Stimulated activated CD4-positive, alpha-beta T cell treated with anti-CD3 and anti-CD28 coated beads, Interleukin-12 subunit alpha, Interleukin-12 subunit beta, amount 100 ng/mL, for 24 hours (primary cell): ENCODE measurements around the gene TBC1D10A.

Experiments used
- DNase-seq, 2 experiments: peaks; one replicate each; pipeline ENCODE4 v3.0.0-alpha.2; 2020; ENCODE audit warnings: low read depth in 2 of 2

Gene TBC1D10A

GRCh38 chr22:30286331-30286730, 40.4 kb downstream of the TBC1D10A start:
- DNase-seq: no peak

- DNase-seq: no peak
These were observed 40.9 kb downstream of the TBC1D10A start for GRCh38 chr22:30285846-30286200.

GRCh38 chr22:30285176-30285845, 41.4 kb downstream of the TBC1D10A start:
- DNase-seq: no peak

DNA sequence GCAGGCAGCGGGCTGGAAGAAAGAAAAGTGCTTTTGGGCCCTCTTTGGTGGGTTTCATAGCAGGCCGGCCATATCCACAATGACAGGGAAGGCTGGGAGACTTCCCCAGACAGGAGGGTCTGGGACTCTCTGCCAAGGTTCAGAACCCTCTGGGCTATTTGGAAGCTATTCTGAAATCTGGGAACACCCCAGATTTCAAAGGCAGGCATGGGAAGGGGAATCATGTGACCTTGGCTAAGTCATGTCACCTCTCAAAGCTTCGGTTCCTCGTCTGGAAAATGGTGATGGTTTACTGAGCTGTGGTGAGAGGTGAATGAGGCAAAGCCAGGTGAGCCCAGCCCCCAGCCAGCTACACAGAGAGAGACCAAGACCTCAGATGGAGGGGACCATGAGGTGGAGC, 42.1 kb downstream of the TBC1D10A start:
- DNase-seq: no peak

DNA sequence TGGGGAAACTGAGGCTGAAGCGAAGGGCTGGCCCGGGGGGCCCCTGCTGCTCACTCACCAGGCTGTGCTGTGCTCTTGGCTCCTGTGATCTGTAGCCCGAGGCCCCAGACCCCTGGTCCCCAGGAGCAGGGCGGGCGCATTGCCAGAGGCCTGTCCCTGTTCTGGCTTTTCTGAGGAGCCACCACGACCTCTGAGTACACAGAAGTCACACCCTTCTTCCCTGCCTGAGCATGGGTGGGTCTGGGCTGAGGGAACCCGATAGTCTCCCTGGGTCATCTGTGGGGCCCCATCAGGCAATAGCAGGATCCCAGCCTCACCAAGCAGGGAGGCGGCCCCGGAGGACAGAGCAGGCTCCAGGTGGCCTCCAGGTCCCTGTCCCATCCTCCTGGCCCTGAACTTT, 42.6 kb downstream of the TBC1D10A start:
- DNase-seq: no peak

DNA sequence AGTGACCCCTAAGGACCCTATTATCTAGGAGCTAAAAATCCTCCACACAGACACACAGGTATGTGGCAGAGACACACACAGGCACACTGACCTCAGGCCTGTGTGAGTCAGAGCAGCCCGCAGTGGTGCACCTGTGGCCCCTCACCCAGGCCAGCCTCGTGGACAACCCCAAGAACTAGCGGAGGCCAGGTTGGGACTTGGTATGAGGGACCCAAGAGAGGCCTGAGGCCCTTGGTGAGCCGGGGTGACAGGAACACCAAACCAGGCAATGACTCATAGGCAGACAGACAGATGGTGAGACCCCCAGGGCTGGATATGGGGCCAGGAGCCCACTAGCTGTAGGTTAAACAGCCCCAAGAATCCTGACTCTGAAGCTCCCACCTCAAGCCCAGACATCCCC, 43.4 kb downstream of the TBC1D10A start:
- DNase-seq: no peak

DNA sequence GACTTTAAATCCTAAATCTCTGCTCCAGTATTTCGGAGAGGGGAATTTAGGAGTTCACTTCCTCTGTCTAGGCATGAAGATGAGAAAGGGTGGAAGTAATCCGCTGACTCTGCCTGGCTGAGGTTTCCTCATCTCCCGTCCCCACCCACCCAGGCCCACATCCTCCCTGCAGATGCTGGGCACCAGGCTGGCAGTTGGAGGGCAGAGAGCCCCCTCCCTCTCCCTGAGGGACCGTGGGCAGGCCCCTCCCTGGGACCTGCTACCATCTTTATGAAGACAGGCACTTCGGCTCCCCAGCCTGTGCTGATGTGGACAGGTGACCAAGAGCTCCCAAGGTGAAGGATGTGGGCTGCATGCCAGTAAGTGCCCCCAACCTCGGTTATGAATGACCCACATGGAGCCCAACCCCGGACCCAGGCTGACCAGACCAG, 44.1 kb downstream of the TBC1D10A start:
- no peak for DNase-seq

GRCh38 chr22:30280505-30280904, 46.2 kb downstream of the TBC1D10A start:
- no peak for DNase-seq

DNA sequence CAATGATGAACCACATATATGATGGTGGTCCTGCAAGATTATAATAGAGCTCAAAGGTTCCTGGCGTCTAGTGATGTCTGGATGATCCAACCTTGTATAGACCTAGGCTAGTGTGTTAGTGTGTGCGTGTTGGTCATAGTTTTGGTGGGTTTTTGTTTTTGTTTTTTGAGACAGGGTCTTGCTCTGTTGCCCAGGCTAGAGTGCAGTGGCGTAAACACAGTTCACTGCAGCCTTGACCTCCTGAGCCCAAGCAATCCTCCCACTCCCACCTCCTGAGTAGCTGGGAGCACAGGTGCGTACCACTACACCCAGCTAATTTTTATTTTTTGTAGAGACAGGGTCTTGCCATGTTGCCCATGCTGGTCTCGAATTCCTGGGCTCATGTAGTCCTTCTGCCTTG, 46.8 kb downstream of the TBC1D10A start:
- no peak for DNase-seq

DNA sequence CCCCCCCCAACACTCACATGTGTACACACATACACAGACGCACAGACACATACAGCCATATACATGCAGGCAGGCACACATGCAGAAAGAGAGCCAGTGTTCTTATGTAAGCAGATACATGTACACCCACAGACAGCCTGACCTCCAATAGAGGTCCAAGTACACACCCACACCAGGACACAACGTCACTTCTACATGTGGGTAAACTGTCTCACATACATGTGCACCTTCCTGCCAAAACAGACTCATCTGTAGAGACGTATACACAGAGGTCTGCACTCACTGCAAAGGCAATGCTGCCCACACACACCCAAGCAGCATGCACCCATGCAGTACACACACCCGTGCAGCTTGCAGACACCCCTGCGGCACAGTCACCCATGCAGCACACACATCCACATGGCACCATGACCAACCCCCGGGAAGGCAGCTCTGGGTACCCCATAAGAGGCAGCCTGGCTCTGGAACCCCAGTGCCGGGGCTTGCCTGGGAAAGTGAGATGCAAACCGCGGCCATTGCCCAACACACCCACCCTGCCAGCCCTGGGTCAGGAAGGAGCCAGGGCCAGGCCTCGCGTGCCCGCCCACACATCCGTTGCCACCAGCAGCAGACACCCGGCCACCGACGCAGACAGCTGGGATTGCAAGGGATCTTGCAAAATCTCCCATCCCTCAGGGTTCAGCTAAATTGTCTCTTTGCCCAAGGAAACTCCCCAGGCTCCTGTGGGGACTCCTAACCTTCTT, 47.5 kb downstream of the TBC1D10A start:
- DNase-seq: no peak

- no peak for DNase-seq
These were observed 49.0 kb downstream of the TBC1D10A start for GRCh38 chr22:30277547-30278344.

DNA sequence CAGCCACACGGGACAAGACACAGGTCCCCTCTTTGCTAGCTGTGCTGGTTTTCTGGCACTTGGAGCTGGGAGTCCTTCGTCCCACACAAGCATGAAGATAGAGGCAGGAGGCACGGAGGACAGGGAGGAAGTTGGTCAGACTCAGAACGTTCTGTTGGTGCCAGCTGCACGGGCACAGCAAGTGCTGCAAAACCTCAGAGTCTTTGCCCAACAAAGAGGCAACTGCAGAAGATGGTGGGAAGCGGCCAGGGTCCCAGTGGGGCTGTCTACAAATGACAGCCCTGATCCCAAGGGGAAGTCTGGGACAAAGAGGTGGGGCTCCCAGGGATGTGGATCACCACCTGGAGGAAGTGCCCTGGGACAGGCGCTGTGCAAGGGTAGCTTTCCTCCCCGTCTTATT, 50.7 kb downstream of the TBC1D10A start:
- DNase-seq: no peak

DNA sequence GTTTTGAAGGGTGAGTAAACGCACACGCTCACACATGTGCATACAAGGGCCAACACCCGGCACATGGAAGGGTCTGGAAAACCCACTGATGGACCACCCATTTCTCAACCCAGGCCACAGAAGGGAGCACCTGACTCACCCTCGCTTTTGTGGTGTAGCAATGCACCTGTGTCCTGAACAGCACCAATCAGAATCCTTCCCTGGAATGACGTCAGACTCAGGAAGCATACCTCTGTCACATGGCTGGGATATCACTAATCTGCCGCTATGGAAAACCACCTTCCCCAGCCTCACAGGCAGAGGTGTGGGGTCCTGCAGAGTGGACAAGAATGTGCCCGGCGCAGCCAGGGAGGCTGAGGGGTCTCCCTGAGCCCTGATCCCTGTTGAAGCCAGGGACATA, 51.1 kb downstream of the TBC1D10A start:
- no peak for DNase-seq

DNA sequence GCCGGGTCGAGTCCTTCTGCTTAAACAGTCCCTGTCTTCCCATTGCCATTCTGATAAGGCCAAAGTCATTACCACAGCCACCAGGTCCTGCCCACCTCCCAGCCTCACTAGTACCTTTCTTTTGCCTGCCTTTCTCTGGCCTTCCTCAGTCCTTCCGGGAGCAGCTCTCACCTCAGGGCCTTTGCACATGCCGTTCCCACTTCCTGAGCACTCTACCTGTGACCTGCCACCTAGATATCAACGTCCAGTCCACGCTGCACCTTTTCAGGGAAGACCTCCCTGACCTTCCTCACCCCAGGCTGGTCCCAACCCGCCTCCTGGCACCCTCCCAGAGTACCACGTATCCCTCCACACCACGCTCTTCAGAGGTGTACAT, 52.3 kb downstream of the TBC1D10A start:
- no peak for DNase-seq

GRCh38 chr22:30273711-30274436, 52.9 kb downstream of the TBC1D10A start:
- DNase-seq: no peak

- no peak for DNase-seq
These were observed 53.8 kb downstream of the TBC1D10A start for GRCh38 chr22:30272781-30273601.

DNA sequence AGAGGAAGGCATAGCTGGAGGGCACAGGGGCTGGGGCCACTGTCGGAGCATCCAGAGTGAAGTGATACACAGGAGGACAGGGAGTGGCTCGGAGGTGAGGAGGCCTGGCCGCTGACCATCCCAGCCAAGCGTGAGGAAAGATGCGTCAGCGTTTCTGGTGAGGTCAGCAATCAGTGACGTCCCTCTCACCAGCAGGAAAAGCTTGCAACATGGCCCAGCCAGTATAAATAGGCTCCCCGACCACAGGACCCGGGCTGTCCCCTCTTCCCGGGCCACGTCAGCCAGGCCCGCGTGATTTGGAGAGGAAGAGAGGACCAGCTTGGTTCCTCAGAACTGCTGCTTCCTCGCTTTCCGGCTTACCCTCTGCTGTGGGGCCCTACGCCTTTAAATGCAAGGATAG, 55.9 kb downstream of the TBC1D10A start:
- no peak for DNase-seq

DNA sequence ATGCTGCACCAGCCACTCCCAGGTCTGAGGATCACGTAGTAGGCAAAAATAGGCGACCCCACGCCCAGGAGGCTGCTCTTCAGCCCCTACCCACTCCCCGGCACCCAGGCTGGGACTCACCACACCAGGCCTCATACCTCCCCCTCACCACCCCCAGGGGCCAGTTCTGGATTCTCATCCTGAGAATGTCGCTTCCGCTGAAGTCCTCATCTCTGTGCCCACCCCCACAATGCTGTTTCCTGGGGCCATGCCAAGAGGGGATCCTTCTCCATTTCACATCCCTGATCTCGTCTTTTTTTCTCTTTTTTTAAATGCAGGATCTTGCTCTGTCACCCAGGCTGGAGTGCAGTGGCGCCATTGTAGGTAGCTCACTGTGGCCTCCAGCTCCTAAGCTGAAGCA, 58.4 kb downstream of the TBC1D10A start:
- DNase-seq: no peak

- no peak for DNase-seq
These were observed 59.1 kb downstream of the TBC1D10A start for GRCh38 chr22:30267382-30268302.
